GM18526 (cell line): ENCODE results near the gene DAPK2.

Experiments used
- POLR2A ChIP-seq: IDR thresholded peaks from 3 replicates; pipeline ENCODE4 v1.6.1; 2011; ENCODE audit not compliant: insufficient read length; ENCODE audit errors: extremely low read depth

DAPK2 gene

DNA sequence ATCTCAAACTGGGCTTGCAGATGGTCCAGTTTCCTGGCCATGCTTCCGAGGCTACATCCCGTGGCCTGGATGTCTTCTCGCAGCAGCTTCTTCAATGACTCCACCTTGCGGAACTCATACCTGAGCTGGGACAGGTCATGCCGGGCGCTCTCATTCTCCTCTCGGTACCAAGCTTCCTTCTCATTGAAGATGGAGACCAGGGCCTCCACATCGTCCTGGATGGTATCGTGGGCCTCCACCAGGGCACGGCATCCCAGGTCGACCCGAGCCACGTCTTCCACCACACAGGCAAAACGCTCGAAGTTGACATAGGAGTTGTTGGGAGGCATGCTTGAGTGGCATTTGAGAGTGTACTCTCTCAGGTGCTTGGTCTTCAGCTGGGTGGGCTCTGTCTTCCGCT, 123.4 kb downstream of the DAPK2 start:
- no peak for TF ChIP-seq POLR2A

DNA sequence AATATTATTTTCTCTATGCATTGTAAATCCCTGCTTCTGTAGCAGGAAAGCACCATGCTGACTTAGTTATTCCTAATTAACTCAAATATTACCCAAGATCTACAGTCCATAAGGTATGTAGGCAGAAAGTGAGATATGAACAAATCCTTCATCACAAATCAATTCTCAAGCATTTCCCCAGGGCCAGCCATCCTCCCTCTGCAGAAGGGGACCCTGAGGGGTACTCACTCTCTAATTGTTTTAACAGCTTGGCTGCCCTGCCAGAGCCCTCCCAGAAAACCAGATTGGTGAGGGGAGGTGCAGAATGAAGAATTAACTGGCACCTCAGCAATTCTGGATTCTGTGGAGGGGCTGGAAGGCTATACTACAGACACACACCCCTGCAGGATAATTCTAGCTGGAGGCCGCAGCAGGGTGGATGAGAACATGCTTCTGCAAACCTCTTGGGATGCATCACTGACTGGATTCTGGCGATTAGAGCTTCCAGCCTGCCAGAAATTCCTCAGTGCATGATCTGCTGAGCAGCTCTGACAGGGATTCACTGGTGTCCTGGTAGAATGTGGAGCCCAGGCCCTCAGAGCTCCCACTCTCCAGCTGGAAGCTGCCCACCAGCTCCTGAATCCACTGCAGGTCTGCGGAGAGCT, 123.9 kb downstream of the DAPK2 start:
- TF ChIP-seq POLR2A = no peak

DNA sequence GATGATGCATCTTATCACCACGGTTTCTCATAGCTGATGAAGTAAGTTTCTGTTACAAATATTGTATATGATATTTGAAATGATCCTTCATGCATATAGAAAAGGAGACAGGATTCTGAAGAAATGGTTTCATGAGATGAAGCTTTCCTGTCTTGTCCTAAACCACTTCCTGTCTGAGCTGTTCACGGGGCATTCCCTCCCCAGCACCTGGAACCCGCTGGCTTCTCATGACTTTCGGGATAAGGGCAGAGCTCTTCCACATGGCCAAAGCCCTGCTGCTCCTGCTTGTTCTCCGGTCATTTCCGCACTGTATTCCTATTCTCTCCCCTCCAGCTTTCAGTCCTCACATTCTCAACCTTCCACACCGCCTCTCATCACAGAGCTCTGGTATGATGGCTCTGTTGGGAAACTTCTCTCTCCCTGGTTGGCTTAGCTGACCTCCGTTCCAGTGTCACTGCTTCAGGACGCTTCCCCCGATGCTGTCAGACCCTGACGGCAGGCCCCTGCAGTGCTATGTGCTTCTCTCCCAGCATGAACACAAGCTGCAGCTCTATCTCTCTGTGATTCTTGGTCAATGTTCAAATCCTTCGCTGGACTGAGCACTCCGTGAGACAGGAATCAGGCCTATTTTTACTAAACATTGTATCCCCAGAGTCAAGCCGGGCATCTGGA, 125.6 kb downstream of the DAPK2 start:
- TF ChIP-seq POLR2A = no peak

DNA sequence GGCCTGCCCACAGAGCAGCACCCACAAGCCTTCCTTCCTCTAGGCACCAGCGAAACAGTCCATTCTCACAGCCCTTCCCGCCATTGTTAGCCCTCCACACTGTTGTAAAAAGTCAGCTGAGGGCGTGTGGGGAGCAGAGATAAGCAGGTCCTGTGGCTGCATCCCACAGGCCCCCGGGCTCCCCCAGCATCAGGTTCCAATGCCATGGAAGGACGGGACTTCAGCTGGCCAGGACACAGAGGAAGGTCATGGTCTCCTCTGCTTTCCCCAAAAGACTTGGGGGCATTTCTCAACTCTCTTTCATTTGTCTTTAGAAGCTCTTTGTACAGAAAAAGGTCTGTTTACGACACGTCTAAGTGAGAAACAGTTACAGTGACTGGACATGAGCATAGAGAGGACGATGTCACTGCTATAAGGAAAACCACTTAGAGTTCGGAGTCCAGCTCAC, 127.4 kb downstream of the DAPK2 start:
- TF ChIP-seq POLR2A = no peak

DNA sequence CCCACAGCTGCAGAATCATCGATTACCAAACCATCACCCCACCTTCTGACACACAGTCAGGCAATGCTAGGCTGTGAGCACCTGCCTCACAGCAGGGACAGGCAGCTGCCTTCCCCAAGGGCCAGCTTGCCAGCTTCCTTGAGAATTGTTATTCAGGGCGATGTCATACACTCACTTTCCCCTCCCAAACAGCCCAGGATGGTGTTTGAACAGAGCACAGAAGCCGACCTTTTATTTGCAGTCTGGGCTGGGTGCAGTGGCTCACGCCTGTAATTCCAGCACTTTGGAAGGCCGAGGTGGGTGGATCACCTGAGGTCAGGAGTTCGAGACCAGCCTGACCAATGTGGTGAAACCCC, 128.0 kb downstream of the DAPK2 start:
- TF ChIP-seq POLR2A = no peak

DNA sequence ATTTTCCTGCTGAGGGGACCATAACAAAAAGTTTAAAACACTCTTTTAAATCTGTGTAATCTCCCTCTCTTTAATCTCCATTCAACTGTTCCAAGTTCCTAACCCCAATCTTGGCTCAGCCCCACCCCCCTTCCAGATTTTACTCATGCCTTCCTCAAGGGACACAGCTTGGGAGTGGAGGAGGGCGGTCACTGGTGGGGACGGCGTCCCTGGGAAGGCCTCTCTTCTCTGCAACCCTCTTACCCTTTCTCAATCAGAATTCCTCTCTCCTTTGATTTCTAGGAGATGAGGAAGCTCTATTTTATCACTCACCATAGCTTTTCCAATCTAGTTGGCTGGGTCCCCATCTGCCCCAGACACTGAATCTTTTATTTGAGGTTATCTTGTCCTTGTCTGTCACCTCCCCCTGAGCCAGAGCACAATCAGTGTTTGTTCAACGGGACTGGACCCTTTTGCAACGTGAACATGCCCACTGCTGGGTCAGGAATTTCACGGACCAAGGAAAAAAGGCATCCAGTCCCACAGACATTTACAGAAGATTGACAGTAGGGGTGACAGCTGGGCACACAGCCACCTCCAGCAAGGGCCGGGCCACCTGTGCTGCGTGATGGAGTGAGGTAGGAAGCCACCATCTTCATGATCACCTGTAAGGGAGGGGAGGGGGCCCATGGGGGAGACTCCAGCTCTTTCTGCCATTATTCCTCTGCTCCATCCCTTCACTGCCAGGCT, 128.5 kb downstream of the DAPK2 start:
- TF ChIP-seq POLR2A = no peak

DNA sequence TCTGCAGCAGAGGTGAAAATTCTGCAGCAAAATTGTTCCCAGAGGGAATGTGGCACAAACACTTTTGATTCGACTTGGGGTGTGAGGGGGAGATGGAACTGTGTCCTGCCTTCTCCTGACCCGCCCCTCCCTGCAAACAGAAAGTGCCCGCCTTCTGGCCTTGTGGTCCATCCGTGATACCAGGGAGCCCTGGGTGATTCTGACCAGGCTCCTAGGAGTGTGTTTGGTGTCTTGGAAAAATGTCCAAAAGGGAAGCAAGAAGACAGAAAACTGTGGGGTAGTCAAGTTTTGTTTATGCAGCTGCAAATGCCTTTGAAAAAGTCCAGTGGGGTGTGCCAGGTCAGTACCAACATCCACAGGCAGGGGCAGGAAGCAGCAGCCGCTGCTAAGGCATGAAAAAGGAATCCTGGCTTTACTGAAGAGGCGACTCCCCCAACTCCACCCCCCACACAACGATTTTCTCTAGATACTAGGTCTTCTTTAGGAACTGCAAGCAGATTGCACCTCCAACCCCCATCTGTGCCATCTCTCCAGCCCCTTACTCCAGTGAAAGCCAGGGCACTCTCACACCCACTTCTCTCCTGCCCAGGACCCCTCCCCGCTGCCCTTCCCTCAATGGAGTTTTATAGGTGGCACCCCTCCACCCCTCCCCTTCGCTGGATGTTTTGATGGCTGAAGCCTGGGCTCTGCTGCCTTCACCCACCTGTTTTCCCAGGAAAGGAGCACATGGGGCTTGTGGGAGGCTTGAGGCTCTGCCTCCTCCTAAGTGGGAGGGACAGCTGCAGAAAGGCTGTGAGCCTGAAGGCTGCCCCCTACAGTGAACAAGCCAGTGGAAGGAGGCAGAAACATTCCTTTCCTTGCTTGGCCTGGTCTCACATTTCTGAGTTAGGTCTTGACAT, 130.2 kb downstream of the DAPK2 start:
- TF ChIP-seq POLR2A = no peak

DNA sequence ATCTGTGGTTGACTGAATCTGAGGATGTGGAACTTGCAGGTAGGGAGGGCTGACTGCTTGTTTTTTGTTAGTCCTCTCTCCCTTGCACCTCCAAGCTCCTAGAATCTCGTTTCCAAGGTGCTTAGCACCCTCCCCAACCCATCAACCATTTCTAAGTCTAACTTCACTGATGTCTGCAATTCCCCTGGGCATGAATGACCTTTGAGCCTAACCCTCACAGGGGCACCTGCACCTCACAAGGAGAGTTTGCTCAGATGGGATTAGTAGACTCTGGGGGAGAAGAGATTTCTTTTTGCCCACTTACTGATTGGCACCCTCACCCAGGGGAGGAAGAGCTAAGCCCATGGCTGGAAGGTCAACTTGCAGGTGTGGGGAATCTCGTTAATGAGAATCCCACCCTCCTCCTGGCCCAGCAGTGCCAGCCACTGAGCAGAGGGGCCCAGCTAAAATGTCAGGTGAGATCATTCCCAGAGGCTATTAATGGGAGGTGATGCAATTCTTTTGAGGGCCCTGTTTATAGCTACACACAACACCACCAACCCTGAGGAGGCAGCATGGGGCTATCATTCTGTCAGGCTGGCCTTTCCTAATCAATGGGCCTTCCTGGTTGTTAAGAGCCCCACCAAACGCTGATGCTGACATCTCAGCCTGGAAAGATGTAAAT, 130.9 kb downstream of the DAPK2 start:
- no peak for TF ChIP-seq POLR2A

DNA sequence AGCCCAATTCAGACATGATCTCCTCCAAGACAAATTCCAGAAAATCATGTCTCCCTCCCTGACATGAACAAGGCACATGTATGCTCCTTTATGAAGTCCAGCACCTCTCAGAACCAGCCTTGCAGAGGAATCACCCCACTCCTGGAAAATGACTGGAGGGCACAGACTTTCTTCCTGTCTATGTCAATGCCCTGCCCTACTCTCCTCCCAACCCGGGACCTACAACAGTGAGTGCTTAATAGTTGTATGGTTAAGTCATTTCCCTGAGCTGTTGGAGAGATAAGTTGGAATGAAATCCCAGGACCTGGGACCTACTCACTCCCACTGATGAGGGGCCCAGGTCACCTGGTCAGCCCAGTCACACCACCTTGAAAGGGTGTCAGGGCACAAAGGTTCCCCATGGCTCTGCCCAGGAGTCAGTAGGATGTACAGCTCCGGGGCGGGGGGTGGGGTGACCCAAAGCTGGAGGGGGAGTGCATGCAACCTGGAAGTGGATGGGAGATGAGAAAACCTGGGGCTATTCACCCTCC, 132.4 kb downstream of the DAPK2 start:
- no peak for TF ChIP-seq POLR2A

DNA sequence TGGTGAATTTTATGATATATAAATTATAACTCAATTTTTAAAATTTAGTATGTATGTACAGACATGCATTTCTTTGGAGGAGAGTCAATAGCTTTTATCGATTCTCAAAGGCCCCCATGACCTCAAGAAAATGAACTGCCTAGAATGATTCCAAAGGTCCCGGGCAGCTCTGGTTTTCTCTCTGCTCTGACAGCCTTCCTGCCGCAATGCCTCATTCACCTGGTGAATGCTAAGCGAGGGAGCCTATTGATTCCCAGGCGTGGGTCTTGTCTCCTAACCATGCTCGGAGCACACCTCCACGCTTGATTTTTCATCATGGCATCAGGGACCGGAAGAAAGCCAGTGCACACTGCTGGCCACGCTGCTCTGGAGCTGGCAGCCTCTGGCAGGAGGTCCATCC, 132.9 kb downstream of the DAPK2 start:
- TF ChIP-seq POLR2A = no peak

DNA sequence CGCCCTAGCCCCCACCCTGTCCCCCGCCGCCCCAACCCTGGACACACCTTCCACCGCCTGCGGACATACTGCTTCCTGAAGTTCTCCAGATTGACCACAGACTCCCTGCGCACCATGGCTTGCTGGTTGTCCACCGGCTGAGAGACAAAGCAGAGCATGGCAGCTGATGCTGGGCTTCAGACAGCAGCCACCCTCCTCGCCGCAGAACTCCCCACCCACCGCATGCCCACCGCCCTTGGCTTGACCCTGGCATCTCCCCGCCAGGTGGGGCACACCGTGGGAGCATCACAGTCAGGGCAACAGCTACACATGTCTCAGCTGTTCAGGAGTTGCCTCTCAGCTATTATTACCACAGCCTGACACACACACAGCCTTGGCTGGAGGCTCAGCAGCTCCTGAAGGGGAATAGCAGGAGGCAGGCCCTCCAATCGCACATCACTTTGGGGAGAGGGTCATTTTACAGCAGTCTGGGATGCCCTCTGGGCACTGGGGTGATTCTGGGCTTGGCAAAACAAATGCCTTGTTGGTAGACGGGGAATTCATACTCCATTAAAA, 134.1 kb downstream of the DAPK2 start:
- no peak for TF ChIP-seq POLR2A

DNA sequence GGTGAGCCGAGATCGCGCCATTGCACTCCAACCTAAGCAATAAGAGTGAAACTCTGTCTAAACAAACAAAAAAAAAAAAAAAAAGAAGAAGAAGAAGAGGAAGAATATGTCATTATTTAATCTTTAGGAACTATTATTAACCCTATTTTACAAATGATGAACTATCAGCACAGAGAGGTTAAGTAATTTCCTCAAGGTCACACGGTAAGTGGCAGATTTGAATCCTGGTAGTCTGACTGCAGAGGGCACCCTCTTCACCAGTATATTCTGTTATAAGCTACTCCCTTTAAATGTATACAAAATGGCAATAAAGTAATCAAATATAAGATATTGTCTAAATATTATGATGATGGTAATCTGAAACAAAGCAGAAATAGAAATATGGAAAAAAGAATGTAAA, 135.1 kb downstream of the DAPK2 start:
- no peak for TF ChIP-seq POLR2A

DNA sequence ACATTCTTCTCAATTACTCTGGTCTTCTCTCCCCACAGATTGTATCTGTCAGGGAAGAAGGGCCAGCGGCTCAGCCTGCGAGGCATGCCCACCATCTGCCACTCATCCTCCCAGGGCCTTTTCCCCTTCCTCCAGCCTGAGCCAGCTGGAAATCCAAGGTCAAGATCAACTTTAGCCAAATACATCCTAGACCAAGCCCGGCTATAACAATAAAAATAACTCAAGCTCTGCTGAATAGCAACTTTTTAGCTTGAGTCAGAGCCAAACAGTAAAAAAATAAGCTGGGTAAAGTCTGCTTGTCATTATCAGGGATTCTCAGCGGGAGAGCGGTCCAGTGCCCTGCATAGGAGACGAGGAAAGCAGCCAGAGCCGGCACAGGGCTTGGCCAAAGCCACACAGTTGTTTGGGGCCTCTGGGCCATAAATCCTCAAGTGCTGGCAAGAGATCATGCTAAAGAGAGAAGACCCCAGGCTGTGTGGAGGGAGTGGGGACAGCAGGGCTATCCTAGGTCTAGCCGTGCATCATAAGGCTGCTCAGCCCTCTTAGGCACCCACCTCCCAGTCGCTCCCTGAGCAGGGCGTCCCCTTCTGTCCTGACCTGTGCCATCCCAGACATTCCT, 136.4 kb downstream of the DAPK2 start:
- no peak for TF ChIP-seq POLR2A

DNA sequence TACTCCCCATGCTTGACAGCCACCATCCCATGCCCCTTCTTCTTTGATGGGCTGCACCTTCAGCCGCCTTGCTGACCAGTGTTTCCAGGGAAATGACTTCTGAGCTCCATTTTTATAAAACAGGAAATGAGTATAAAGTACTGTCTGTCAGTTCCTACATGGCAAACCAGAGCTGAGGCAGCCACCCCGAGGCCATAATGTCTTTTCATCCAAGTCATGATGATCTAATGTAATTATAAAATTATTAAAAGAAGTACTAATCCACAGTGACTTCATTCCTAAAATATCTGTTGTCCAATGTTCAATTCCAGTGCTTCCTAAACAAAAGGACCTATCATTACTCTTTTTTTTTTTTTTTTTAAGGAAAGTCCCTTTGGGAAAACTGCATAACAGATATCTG, 137.3 kb downstream of the DAPK2 start:
- no peak for TF ChIP-seq POLR2A

DNA sequence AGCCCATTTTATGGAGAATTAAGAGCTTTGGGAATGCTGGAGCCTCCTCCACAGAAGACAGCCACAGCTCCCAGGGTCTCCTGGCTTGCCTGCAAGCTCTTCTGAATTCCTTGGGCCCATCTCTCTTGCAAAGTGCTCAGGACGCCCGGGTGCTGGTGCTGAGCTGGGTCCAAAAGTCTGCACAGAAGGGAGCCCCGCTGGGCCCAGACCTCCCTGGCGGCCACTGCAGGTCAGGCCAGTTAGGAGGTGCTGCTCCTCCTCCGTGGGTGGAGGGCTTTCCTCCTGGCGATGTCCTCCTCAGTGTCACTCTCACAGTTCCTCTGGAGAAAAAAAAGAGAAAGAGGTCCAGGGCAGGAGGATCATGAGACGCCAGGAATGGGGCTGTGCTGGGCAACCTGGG, 138.0 kb downstream of the DAPK2 start:
- TF ChIP-seq POLR2A = no peak
